SKM-1 (cell line): ENCODE results near the gene DROSHA.
A peak's percentile ranks its signal among the peaks of the same experiment; 100 is the strongest.
"Not testable (repeated sequence)": the region's sequence is repeated elsewhere in the genome, so short reads cannot be mapped to it uniquely, and the experiment has no call there.

Experiments
- DNase-seq: peaks from one replicate; lab custom pipeline; 2025; ENCODE audit not compliant: unreplicated experiment; lab: John Stamatoyannopoulos, UW

Gene DROSHA

DNA sequence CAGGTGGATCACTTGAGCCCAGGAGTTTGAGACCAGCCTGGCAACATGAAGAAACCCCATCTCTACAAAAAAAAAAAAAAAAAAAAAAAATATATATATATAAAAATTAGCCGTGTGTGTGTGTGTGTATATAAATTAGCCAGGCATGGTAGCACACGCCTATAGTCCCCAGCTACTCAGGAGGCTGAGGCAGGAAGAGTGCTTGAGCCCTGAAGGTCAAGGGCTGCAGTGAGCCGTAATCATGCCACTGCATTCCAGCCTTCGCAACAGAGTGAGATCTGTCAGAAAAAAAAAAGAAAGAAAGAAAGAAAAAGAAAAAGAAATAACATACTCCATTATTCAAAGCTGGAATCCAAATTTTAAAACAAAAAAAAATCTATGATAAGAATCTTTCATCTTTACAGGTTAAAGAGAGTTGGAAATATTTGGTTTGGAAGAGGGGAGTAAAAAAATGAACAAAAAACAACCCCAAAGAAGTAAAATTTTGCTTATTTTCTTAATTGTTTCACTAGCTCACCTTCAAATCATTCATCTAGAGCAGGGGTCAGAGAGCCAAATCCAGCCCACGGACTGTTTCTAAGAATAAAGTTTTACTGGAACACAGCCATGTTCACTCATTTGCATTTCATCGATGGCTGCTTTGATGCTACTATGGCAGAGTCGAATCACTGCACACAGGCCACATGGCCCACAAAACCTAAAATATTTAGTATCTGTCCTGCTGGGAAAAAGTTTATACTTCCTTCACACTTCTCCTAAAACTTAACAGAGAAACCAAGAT lies 109.9 kb downstream of the DROSHA start:
- no peak for DNase-seq

DNA sequence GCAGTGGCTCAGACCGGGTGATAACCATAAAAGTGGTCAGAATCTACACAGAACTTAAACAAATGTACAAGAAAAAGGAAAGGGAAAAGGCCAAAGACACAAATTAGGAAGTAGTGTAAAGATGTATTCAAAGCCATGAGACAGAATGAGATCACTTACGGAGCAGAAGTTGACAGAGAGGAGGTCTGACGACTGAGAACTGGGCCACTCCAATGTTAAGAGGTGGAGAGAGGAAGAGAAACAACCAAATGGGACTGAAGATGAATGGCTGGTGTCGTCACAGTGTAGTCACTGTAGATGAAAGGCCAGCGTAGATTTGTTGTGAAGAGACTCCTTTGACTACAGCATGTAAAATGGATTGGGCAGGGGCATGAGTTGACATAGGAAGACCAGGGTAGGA lies 114.4 kb downstream of the DROSHA start:
- DNase-seq: no peak

DNA sequence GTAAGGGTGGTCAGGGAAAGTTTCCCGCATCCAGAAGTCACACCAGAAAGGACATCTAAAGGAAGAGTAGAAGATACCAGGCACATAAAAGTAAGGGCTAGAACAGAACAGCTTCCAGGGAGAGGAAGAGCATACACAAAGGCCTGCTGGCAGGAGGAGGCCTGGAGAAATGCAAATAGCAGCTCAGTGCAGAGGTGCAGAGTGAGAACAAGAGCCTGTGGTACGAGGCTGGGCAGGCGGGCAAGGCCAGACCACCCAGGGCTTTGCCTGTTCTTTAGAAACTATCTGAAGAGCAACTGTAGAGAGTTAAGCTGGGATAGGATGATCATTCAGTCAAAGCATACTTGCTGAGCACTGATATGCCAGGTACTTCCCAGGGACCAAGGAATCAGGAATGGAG lies 115.3 kb downstream of the DROSHA start:
- DNase-seq: no peak

DNA sequence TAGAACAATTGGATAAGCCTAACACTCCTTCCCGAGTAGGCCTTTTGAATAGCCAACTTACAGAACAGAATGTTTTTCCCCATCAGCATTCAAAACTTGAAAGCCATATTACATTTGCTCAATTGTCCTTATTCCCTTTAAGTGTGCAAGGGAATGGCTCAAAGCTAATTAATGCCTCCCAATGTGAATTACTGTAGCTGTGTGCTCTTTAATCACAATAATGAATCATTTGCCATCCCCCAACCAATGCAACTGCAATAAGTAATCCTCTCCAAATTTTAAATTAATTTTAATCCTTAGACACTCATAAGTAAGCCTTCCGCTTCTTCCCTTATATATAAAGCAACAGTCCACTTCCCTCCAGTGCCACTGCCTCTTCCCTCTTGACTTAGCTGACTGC lies 115.9 kb downstream of the DROSHA start:
- DNase-seq: no peak

DNA sequence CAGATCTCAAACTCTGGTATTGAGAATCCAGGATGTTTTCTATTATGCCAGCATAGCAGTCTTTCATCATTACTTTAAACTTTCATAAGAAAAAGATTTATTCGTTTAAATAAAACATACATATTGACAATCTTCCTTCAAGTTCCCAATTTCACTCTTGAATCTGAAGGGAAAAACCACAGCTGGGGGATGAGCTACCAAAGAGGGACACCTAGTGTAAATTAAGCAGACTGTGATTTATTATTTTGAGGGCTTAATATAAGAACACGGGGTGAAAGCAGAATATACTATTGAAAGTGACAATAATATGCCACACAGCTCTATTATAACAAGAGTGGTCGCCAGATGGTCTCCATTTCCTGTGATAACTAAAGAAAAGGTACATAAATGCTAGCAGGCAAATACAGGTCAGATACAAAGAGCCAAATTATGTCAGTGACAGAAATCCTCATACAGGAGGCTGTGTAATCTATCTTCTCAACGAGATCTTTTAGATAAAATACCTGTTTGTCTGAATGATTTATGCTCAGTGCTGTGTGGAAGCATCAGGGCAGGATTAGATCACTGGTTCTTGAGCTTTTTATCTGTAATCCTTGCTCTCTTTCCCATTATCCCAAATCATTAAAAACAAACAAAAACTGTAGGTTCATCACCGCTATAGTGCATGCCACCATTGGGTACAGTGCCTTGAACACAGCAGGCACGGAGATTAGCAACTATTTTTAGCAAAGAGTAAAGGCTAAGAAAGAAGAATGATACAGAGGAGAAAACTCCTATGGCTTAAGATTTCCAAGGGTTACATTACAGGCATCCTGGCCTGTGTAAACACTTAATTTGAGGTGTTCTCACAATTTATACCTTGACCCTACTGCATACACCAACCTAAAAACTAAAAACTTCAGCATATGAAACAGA lies 116.6 kb downstream of the DROSHA start:
- DNase-seq: no peak

DNA sequence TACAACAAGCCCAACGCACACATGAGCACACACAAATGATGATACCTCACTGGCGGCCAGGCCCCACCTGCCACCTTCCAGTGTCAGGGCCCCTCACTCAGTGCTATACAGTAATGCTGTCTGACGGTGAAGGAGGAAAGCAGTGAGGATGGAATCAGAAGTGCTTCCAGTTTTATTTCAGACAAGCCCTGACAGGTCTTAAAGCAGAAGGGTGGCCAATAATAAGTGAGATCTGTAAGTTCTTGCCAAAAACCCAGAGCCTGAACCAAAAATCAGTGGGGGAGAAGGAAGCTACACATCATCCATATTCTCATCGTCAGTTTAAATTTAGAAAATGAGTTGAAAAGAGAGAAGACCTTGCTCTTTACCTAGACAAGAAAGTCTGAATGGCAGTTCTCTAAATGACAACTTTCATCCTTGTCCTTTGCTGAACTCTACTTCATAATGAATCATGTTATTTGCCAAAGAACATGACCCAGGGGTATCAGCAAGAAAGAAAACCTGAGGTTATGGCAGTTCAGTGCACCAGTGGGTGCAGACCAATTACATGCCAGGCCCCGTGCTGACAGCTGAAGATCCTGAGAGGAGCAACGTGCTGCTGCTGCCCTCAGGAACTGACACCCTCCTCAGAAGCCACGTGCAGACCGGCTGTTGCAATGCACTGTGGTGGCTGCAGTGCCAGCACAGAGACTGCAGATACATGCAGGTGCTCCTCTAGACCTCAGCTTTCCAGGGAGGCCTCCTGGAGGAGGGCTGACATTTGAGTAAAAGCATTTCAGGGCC lies 118.7 kb downstream of the DROSHA start:
- DNase-seq: no peak

DNA sequence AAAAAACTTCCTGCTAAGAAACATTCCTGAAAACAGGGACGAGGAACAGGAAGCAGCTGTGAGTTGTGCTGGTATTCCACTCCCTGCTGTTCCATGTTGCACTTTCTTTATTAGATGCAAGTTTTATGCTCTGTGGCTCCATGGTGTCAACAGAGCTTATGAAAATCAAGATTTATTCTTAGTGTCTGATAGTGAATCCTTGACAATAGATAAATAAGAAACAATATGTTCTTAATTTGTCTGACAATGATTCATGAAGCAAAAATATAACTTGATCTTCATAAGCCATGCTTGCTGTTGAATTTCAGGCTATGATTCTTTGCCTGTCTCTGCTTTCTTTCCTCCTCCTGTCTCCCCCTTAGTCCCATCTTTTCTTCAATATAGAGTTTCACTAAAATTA lies 119.6 kb downstream of the DROSHA start:
- no peak for DNase-seq

DNA sequence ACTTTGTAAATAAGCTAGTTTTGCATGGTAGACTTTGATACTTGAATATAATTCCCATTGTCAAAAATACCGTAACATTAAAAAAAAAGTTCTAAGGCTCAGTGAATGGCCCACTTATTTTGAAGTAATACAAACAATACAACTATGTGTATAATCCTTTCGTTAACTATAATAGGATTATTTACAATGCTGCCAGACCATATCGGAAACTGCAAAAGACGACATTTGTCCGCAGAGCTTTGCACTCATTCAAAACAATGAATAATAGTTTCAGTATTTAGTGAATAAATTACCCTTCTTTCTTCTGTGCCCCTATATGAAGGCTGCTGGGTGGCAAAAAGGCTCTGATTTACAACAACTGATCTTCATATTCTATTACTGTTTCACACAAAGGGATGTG lies 121.8 kb downstream of the DROSHA start:
- no peak for DNase-seq

DNA sequence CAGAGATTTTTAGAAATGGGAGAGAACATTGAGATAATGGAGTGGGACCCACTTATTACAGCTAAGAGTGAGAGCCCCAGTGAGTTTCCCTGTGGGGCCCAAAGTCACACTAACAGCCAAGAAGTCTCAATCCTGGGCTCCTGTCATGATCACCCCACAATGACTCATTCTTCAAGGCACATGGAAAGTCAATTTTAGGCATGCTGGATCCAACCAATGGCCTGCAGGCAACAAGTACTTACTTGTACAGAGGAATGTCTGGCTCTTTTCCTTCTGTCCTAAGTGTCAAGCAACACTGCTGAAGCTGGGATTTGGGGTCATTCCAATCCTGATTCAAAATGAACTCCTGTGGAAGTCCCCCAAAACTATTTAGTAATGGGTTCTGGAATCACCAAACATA lies 123.1 kb downstream of the DROSHA start:
- DNase-seq: no peak

DNA sequence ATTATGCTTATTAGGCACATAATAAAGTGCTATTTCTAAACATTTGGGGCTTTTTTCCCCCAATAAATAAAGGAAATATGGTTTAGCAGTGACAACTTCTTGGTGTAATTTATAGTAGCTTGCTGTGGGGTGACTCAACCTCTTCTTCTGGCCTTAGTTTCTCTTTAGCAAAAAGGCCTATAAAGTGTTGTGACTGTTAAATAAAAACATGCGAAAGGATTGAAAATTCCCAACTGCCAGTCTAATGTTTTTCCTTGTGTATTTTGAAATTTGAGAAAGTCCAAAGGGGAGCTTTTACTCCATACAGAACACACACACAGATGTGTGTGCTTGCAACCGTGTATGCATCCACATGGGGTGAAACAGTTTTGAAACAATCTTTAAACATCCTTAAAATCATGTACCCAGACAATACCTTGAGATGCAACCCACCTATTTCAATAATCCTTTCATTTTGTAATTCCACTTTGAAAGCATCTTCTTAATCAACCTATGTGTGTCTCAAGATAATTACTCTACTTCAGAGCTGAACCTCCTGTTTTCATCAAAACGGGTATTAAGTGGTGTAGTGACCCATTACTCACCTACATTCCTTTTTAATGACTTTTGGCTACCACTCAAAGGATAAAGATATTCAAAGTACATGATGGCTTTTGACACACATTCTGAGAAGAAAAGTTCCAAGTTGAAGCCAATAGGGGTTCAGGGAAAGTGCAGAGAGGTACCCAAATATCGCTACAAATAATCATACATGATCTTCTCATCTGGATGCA lies 123.8 kb downstream of the DROSHA start:
- DNase-seq: no peak

DNA sequence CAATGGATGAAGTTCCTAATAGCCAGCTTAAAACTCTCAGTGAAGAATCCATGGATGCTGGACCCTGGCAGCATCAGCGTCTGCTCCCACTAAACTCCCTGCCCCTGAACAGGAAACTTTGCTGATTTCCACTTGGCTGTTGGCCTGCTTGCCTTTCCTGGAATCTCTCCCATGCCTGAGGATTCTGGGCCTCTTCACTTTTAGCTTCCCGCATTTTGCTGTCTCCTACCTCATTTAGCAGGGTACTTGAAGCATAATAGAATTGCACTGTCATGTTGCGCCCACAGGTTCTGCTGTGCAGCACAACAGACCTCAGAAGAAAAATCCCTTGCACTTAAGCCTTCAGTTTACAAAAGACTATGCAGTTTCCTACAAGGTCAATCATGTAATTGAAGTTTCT lies 127.6 kb downstream of the DROSHA start:
- DNase-seq: no peak

DNA sequence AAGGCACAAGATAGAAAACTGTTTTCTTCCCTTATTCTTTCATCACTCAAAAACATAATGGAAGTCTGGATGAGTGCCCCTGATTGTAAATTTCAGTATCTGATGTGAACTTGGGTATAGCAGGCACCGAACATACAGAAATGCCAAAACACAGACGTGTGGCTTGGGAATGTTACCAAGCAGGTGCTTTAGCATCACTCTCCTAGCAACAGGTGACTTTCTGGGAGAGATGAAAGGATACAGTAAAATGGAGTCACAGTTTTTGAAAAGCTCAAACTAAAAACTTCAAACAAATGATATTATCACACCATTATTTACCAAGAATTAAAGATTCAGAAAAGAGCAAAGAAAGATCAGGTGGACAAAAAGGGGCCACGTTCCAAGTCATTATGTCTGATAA lies 130.2 kb downstream of the DROSHA start:
- DNase-seq: no peak

DNA sequence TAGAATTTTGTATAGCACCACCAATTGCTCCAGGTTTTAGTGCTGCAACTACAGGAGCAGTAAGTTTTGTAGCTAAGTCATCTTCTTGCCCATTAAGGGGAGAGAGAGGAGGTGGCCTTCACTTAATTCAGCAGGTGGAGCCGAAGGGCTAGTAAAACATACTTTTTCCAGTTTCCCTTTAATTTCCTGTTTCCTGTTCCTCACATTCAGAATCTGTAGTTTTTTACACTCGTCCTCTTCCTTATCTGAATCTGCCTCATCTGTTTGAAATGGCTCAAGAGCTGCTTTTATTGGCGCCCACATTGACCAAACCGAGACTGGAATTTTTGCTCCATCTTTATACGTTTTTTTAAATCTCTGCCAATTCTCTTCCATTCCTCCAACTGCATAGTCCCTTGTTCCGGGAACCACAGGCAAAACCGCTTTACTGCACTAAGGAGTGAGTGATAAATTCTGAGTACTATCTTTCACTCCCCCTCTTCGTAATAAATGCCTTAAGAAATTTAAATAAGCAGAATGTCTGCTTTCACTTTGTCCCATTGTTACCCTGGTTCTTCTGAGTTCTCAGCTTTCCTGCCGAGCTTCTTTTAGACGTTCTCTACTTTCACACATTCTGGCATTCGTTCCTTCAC lies 133.9 kb downstream of the DROSHA start:
- DNase-seq: no peak

DNA sequence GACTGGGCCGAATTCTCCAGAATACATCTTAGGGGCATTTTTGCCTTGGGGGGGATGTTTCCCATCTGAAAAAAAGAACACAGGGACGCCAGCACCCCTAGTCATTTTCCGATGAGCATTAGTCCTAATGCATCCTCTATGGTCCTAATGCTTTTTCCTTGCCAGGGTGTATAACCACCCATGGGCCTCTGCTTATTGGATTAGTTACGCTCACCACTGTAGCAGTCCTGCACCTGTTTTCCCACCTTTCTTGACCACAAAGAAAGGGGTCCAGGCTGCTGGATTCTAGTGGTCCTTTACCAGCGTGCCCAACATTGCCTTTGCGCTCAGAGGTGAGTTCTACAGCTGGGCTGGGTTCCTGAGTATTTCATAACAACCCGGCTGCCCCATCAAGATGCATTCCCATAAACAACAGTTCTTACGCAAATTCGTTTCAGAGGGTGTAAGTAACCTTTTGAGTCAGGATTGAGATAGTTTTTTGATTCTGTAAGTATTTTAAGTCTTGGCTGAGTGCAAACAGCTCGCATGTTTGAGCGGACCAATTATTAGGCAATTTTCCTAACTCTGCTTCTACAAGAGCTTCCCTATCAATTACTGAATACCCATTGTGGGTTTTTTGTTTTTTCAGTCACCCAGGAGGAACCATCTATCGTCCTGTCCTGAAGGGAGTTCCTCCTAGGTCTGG lies 135.1 kb downstream of the DROSHA start:
- DNase-seq: peak; percentile 29

DNA sequence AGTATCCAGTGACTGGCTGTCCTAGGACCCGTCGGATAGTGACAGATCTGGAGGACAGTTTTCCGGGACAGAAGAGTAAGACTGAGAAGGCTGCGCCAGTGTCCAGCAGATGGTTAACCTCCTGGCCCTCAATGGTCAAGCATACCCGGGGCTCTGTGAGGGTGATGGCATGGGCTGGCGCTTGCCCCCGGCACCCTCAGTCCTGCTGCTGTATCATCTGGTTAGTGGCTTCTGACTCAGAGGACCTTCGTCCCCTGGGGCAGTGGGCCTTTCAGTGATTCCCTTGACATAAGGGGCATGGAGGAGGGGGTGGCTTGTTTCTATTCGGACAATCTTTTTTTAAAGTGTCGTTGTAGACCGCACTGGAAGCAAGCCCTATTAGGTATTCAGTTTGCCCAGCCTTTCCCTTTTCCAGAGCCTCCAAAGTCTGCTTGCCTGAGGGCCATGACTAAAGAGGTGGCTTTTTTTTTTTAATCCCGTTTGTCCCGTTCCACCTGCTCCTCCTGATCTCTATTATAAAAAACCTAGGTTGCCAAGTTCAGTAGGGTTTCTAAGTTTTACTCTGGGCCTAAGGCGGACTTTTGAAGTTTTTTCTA lies 136.3 kb downstream of the DROSHA start:
- DNase-seq: not testable (repeated sequence)

DNA sequence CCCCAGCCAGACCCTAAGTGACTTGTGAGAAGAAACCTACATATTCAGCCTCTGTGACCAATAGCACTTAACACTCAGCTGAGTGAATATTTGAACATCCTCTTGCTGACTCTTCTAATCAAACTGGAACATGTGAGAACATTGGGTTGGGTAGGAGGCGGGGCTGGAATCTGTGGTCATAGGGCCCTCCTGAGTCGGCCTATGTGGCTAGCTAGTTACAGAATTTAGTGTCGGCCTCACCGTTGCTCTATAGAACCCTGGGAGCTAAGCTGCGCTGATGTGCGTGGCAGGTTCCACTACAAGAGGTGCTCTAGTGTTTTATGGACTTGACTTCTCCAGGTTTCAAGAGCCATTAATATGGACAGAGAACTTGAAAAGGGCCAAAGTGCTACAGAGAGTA lies 138.8 kb downstream of the DROSHA start:
- peak; percentile 12 for DNase-seq

DNA sequence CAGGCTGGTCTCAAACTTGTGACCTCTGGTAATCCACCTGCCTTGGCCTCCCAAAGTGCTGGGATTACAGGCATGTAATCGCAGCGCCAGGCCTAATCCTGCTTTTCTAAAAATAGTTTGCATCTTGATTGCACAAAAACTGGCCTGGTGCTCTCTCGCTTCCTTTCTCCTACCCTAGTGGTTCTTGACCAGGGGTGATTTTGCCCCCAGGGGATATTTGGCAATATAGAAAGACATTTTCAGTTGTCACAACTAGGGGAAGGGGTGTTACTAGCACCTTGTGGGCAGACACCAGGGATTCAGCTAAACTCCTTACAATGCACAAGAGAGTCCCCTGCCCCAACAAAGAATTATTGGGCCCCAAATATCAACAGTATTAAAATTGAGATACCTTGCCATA lies 139.8 kb downstream of the DROSHA start:
- DNase-seq: peak; percentile 58

DNA sequence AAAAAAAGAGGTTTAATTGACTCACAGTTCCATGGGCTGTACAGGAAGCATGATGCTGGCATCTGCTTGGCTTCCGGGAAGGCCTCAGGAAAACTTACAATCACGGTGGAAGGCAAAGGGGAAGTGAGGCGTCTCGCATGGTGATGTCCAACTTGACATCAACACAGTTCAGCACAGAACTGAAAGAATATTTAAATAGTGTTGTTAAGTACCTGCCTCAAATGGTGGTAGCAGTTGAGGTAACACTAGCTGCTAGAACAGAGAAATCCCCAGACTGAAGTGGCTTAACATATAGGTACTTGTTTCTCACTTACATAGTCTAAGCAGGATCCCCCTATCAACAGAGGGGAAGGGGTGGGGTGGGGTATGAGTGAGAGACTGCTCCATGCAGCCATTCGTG lies 141.6 kb downstream of the DROSHA start:
- DNase-seq: no peak

DNA sequence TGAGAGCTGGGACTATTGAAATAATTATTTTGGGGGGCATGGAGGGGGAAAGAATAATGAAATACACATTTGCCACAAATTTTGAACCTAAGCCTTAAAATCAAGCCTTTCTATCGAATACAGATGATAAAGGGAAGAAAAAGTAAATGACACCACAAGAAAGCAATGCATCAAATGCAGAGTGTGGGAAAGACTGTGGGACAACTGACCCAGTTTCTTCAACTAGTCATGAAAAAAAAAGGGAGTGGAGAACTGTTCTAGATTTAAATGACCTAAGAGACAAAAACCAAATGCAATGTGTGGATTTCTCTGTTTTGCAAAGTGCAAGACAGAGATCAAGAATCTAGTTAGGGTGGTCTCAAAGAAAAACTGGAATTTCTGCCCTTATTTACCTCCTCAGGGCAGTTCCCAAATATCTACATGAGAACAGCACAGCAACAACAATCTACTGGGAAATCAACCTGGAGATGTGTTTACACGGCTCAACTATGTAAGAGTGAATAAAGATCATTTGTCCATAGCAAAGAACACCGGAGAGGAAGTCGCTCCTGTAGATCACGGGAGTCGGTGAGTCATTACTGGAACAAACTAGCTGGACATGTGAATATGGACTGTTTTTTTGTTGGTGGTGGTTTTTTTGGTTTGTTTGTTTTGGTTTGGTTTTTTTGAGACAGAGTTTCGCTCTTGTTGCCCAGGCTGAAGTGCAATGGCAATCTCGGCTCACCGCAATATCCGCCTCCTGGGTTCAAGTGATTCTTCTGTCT lies 145.9 kb downstream of the DROSHA start:
- no peak for DNase-seq
